ENCODE results near the gene TRPV3. TPM values are rescaled to one million over a fixed set of nuclear protein-coding genes. Genes with fewer than 3 reads are reported as not detected.

Gene TRPV3
- total and polyA plus RNA-seq, 2 donors (not counting 3 experiments of a cell fraction or from before 2014, with no cell fraction given), result 0.01 TPM; not detected in 1

DNA sequence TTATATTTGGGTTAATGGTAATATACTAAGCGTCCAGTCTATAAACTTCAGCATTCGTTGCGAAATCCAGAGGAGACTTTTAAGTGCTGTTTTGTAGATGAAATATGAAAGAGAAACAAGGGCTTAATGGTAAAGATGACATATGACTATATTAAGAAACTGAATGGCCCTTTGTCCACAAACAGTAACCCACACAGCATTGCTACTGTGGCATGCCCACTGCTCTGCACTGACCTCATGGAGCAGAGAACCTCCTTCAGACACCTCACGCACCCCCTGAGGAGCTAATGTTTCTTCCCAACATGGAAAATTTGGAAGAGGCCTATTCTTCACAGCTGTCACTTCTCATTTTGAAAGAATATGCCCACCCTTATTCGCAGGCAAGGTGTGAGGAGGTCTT lies 55.1 kb downstream of the TRPV3 start:
- Histone ChIP-seq H3K9me1 (replicated peaks; ENCODE audit: control insufficient read depth, extremely low read depth, insufficient read depth, low read length) (no peaks in the 10 kb centered on the region), H4K20me1 (replicated peaks; ENCODE audit: control insufficient read depth, extremely low read depth, insufficient read depth, low read length) (no peaks in the 10 kb centered on the region), H3K9ac (replicated peaks; ENCODE audit: extremely low read depth, insufficient read depth, low read length) (no peak overlapping the region), H3K4me1 (ENCODE audit: control insufficient read depth, extremely low read depth, insufficient read depth, low read length) (no peaks in the 10 kb centered on the region), H3K27me3 (ENCODE audit: control insufficient read depth in 2 of 2, insufficient read depth in 2 of 2, low read length in 2 of 2) (no peaks in the 10 kb centered on the region), H3K79me2 (ENCODE audit: control insufficient read depth, insufficient read depth, low read length) (no peaks in the 10 kb centered on the region), H3K27ac (ENCODE audit: insufficient read depth, low read depth, low read length) (no peak overlapping the region), H3K4me3 (replicated peaks in 1 of 3; ENCODE audit: insufficient read depth in 1 of 3, low read depth in 1 of 3, low read length in 3 of 3) (no peak overlapping the region), H2AFZ (ENCODE audit: low read depth, low read length) (no peak overlapping the region), H3K36me3 (ENCODE audit: control insufficient read depth in 2 of 2, extremely low read depth in 1 of 2, insufficient read depth in 2 of 2, low read length in 2 of 2) (no peaks in the 10 kb centered on the region), H3K4me2 (ENCODE audit: insufficient read depth, low read length) (no peak overlapping the region), H3K9me3 (replicated peaks; ENCODE audit: control insufficient read depth, insufficient read depth, low read length) (no peaks in the 10 kb centered on the region)
- FAIRE-seq (no peak), DNase-seq (ENCODE audit: low read depth, low spot score) (no peak)
- dilution Hi-C loops (cut with MboI; ENCODE audit: extremely low pct_ligation_motif_present, low sequenced_read_pairs), result no loop called here
- ChIA-PET POLR2A (no interaction called here), CTCF (no interaction called here)
- TF ChIP-seq, protein P1, sequence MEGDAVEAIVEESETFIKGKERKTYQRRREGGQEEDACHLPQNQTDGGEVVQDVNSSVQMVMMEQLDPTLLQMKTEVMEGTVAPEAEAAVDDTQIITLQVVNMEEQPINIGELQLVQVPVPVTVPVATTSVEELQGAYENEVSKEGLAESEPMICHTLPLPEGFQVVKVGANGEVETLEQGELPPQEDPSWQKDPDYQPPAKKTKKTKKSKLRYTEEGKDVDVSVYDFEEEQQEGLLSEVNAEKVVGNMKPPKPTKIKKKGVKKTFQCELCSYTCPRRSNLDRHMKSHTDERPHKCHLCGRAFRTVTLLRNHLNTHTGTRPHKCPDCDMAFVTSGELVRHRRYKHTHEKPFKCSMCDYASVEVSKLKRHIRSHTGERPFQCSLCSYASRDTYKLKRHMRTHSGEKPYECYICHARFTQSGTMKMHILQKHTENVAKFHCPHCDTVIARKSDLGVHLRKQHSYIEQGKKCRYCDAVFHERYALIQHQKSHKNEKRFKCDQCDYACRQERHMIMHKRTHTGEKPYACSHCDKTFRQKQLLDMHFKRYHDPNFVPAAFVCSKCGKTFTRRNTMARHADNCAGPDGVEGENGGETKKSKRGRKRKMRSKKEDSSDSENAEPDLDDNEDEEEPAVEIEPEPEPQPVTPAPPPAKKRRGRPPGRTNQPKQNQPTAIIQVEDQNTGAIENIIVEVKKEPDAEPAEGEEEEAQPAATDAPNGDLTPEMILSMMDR (IDR thresholded peaks at IDR 0.05; ENCODE audit: extremely low read depth in 1 of 2, insufficient read depth in 1 of 2, low read depth in 1 of 2, low read length in 2 of 2), result no peak
- TF ChIP-seq FOS (IDR thresholded peaks at IDR 0.05; ENCODE audit: borderline replicate concordance, insufficient read depth, low read length) (no peak), POLR2AphosphoS5 (IDR thresholded peaks at IDR 0.05; ENCODE audit: insufficient read depth, low read depth, low read length) (no peak), MYC (IDR thresholded peaks at IDR 0.05; ENCODE audit: low read depth, low read length) (no peak), JUN (IDR thresholded peaks at IDR 0.05; ENCODE audit: borderline replicate concordance, insufficient read depth, insufficient read length, low read depth) (no peak), POLR2A (IDR thresholded peaks at IDR 0.05; ENCODE audit: low read depth, low read length) (no peak), GATA2 (IDR thresholded peaks at IDR 0.05; ENCODE audit: insufficient read depth, insufficient read length, low read depth, low read length) (no peak), EZH2 (IDR thresholded peaks at IDR 0.05; ENCODE audit: borderline replicate concordance, low read depth, low read length, severe bottlenecking) (no peak)
- TF ChIP-seq, protein P2, sequence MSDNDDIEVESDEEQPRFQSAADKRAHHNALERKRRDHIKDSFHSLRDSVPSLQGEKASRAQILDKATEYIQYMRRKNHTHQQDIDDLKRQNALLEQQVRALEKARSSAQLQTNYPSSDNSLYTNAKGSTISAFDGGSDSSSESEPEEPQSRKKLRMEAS (IDR thresholded peaks at IDR 0.05; ENCODE audit: insufficient read depth, insufficient read length), result no peak
- BruUV-seq (replicated peaks), result no TSS peak
- intact Hi-C loops (cut with micrococcal nuclease), result no loop called here

Measured in endothelial cell of umbilical vein (primary cell).